Testis (tissue), 2 donors: ENCODE results near the gene TCEANC.

Experiments
- CTCF ChIP-seq, 3 experiments: fragments of 450-650 bp in 2 of 3; fragments of 200-600 bp in 1 of 3; sonication (generic) in 1 of 3; IDR thresholded peaks; one replicate each; pipeline ENCODE4 v1.5.1; 2016 to 2019; ENCODE audit warnings: antibody characterized with exemption in 3 of 3, mild to moderate bottlenecking in 2 of 3, moderate library complexity in 1 of 3
- POLR2A ChIP-seq: fragments of 450-650 bp; IDR thresholded peaks from one replicate; pipeline ENCODE4 v1.6.1; 2017; ENCODE audit warnings: antibody characterized with exemption, mild to moderate bottlenecking, moderate library complexity

GRCh38 chrX:13638826-13639225 is 14.1 kb upstream of the TCEANC start:
- TF ChIP-seq CTCF (IDR thresholded peaks at IDR 0.05) (no peak), POLR2A (no peak)
